ACHN (cell line): Measurements from ENCODE around the gene CPLX1.

Source experiments
- DNase-seq: peaks from one replicate; pipeline ENCODE4 v3.0.0-alpha.2; 2015
- in situ Hi-C: cut with HindIII; loops from 2 replicates; pipeline ENCODE4 v1.10.0; 2017; ENCODE audit warnings: low sequenced_read_pairs, low pct_ligation_motif_present, low pct_unique_long_range_greater_than_20kb

The CPLX1 gene

DNA sequence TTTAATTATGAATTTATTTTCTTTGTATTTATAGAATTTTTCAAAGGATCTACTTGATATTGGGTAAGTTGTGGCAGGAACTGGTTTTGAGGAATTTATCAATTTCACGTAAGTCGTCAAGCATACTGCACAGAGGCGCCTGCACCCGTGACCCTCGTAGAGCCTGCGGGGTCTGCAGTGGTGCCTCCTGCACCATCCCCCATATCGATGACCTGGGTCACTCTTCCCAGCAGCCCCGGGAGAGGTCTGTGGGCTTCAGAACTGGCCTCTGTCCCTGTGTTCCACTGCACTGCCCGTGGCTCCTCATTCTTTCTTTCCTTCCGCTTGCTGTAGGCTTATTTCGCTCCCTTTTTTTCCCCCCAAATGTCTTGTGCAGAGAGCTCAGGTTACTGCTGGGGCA lies 31.5 kb upstream of the CPLX1 start:
- no peak for DNase-seq
- in situ Hi-C loops, result no loop called here

DNA sequence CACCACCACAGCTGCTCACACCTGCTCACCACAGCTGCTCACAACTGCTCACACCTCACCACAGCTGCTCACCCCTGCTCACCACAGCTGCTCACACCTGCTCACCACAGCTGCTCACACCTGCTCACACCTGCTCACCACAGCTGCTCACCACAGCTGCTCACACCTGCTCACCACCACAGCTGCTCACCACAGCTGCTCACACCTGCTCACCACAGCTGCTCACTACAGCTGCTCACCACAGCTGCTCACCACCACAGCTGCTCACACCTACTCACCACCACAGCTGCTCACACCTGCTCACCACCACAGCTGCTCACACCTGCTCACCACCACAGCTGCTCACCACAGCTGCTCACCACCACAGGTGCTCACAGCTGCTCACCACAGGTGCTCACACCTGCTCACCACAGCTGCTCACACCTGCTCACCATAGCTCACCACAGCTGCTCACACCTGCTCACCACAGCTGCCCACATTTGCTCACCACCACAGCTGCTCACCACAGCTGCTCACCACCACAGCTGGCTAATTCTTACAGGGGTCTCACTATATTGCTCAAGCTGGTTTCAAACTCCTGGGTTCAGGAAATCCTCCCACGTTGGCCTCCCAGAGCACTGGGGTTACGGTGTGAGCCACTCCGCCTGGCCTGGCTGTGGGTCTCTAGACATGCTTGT lies 30.4 kb upstream of the CPLX1 start:
- in situ Hi-C loops, result no loop called here
- DNase-seq, result no peak

DNA sequence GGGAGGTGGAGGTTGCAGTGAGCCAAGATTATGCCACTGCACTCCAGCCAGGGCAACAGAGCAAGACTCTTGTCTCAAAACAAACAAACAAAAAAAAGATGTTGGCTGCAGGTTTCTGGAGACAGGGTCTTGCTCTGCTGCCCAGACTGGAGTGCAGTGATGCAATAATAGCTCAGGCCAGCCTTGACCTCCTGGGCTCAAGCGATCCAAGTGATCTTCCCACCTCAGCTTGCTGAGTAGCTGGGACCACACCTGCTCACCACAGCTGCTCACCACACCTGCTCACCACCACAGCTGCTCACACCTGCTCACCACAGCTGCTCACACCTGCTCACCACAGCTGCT lies 29.9 kb upstream of the CPLX1 start:
- no peak for DNase-seq
- in situ Hi-C loops, result no loop called here

DNA sequence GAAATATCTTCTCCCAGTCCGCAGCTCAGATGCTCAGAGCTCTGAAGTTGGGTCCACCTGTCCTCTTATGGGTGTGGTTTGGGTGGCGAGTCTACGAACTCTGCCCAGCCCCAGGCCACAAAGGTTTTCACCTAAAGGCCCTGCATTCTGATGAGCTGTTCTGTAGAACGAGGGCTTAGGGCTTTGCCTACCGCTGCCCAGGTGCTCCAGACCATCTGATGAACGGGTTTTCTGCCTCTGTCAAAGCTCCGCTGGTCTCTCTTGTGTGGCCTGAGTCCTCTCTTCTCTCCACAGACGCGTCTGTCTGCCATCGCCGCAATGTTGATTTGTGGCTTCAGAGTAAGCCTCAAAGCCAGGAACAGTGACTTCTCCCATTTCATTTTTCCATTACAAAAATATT lies 28.4 kb upstream of the CPLX1 start:
- in situ Hi-C loops, result no loop called here
- no peak for DNase-seq

DNA sequence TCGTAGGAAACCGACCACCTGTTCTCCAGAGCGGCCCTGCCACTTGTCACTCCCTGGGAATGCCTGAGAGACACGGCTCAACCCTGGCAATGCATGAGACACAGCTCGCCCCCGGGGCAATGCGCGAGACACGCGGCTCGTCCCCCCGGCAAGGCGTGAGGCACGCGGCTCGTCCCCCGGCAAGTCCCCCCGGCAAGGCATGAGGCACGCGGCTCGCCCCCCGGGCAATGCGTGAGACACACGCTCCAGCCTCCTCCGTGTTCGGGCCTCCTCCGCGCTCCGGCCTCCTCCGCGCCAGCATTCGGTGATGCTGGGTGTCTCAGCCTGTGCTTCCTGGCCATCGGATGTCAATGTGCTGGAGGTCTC lies 27.5 kb upstream of the CPLX1 start:
- in situ Hi-C loops, result no loop called here
- no peak for DNase-seq

DNA sequence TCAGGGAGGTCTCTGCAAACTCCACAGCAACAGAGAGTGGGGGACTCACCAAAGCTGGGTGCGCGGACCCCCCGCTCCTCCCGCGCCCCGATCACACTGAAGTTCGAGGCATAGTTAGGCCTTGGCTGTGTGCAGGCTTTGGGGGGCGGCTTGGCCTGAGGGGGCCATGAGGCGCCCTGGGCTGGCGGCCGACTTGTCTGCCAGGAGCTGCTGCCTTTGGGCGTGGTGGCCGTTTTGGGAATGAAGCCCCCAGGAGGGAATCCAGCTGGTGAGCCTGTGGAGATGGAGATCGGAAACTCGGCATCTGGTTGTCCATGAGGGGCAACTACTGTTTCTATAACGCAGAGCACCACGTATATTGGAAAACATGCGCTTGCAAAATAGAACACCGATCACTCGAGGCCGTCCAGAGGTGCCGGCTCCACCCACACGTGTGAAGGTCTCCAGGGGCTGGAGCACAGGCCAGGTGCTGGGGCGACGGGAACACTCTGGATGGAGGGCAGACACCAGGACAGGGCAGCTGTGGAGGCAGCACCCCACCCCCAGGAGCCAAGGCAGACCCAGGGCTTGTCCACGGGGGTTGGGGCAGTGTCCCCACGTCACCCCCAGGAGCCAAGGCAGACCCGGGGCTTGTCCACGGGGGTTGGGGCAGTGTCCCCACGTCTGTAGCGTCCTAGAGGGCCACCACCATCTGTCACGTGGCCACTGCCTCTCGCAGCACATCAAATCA lies 25.9 kb upstream of the CPLX1 start:
- in situ Hi-C loops, result no loop called here
- DNase-seq, result no peak

DNA sequence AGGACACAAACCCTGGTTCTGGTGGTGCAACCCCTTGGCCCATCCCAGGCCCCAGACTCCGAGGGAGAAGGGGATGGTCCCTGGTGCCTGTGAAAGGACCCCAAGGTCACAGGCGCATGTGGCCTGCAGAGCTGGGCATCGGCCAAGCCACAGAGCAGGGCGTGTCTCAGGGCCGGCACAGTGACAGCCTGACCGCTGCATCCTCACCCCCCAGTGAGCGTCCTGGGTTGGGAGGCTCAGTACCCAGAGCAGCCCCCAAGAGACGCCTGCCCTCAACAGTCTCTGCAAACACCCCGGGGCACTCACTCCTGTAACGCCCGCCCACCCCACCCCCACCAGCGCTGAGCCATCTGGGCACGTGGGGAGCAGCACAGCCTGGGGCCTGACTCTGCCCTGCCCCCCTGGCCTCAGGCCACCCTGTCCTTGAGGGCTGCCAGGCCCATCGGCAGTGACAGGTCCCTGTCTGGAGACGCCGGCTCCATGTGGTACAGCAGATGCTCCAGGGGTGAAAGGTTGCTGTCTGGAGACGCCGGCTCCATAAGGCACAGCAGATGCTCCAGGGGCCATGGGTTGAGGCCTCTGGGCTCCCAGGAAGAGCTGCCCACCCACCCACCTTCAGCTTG lies 24.5 kb upstream of the CPLX1 start:
- no peak for DNase-seq
- in situ Hi-C loops, result no loop called here

DNA sequence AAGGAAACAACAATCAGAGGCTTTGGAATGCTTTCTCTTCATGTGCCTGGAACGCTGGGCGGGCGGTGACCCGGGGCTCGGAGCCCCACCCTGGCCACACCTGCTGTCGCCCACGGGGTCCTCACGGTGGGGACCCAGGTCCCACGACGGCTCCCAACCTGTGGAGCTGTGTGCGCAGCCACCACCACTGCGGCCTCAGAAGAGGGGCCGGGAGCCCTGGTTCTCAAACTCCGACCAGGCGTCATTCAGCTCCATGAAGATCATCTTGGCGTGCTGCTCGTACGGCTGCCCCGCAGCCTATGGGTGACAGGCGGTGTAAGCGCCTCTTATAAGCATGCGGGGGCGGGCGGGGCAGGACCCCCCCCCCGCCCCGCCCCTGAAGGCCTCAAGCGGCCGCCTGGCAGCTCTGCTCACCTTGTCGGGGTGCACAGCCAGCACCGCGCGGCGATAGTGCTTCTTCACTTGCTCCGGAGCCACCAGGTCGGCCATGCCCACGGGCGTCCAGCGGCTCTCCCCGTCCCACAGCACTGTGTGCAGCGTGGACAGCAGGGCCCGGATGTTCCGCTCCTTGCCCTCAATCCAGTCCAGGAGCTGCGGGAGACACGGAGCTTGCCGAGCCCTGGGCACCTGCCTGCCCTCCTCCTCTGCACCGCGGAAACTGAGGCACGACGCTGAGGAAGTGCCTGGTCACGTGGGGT lies 23.7 kb upstream of the CPLX1 start:
- no peak for DNase-seq
- in situ Hi-C loops, result no loop called here

DNA sequence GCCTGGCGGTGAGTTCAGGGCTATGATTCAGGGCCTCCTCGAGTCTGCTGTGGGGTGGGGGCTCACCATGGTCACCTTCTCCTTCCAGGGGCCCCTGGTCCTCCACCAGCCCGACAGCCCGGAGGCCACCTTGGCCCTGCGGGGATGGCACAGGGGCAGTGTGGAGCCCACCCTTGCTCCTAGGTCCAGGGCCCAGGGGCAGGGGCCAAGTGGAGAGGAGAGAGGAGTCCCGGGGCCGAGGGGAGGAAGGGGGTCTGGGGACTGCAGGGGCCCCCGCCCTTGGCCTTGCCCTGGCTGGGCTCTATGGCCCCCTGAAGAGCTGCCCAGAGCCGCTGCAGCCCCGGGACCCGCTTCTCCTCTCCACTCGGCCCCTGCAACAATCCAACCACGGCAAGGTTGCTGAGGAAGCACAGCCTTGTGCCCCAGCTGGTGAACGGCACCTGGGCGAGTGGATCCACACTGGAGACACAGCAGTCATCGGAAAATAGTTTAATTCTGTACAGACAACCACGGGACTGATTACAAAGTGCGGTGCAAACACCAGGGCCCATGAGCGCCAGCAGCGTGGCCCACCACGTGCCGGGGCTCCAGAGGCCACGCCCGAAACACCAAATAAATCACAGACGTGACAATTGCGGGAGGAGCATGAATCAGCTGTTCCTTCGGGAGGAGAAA lies 23.0 kb upstream of the CPLX1 start:
- no peak for DNase-seq
- in situ Hi-C loops, result no loop called here

DNA sequence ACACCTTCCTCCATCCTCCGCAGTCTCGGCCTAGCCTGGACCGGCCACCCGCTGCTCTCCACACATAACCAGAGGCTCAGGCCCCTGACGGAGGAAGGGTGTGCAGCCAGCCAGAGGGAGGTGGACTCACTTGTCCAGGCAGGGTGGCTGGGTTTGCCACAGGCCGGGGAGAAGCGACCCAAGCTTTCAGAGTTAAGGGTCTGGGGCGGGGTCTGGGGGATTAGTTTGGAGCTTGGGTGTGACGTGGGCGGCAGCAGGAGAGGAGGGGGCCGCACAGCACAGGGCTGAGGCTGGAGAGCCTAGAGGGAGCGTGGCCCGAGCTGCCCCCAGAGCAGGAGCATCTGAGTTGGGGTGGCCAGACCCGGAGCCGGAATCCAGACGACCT lies 22.4 kb upstream of the CPLX1 start:
- in situ Hi-C loops, result no loop called here
- DNase-seq, result no peak

DNA sequence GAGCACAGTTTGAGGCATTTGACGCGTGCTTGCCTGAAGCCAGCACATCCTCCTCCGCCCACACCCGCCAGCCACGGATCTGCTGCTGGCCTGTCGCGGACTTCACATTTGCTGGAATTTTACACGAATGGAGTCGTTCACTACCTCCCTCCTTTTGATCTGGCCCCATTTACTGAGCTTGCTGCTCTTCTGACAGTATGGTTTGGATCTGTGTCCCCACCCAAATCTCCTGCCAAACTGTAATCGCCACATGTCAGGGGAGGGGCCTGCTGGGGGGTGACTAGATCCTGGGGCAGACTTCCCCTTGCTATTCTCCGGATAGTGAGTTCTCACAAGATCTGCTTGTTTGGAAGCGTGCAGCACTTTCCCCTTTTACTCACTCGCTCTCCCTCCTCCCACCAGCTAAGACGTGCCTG lies 19.9 kb upstream of the CPLX1 start:
- no peak for DNase-seq
- in situ Hi-C loops, result no loop called here

DNA sequence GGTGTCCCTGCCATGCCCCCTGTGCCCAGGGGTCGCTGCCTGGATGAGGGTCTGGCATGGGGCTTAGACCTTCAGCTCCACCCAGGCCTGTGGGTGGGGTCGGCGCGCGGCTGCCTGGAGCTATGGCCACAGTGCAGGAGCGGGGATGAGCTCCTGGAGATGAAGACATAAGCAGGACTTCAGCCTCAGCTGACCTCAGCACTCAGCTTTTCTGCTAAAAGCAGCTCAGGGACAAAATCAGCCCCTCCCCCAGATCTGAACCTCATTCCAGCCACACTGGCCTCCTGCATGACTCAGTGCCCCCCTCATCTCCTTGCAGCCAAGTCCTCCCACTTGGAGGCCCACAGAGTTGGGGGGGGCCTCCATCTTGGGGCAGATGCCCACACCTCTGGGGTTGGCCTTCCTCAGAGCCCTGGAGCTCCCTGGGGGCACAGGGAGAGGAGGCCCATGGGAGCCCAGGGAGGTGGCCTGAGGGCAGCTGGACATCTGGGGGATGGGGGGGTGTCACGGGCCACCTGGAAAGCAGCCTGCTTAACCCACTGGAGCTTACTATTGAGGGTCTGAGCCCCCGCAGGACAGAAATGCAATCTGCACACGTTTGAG lies 19.4 kb upstream of the CPLX1 start:
- DNase-seq, result no peak
- in situ Hi-C loops, result no loop called here

DNA sequence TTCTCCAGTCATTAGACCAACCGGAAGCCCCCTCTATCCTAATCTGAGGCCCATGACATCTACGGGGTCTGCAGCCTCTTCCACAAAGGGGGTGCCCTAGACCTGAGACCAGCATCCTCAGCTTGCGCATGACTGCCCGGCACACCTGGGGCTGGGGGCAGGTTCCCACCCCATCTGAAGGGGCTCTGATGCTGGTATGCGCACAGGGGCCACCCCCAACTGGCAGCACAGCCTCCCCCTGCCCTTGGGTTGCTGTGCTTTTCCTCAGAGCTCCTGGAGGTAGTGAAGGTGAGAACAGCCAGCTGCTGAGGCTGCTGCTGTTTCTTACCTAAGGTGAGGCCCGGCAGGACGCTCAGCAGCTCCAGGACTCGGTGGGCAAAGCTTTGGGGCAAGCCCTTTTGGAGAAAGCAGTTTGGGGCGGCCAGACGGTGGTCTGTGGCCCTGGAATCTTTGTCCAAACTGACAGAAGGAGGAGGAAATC lies 18.9 kb upstream of the CPLX1 start:
- in situ Hi-C loops, result no loop called here
- DNase-seq, result no peak

DNA sequence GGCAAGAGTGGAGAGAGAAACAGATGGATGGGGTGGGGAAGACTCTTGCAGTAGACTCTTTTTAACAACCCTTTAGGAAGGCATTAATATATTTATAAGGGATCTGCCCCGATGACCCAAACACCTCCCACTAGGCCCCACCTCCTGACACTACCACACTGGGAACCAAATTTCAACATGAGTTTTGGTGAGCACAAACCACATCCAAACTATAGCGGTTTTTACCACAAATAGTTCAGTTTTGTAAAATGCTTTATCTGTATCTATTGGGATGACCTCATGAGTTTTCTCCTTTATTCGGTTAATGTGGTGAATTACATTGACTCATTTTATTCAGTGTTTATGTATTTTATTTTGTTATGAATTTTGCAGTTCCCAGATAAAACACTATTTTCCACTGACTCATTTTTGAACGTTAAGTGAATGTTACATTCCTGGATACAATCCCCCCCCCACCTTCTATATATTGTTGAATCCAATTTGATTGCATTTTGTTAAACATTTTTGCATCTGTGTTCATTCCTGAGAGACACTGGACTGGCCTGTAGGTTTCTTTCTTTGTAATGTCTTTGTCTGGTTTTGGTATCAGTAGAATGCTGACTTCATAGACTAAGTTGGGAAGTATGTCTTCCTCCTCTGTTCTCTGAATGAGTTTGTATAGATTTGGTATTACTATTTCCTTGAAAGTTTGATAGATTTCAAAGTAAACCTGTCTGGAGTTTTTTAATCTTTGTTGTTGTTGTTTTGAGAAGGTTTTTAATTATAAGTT lies 13.9 kb upstream of the CPLX1 start:
- no peak for DNase-seq
- in situ Hi-C loops, result no loop called here

DNA sequence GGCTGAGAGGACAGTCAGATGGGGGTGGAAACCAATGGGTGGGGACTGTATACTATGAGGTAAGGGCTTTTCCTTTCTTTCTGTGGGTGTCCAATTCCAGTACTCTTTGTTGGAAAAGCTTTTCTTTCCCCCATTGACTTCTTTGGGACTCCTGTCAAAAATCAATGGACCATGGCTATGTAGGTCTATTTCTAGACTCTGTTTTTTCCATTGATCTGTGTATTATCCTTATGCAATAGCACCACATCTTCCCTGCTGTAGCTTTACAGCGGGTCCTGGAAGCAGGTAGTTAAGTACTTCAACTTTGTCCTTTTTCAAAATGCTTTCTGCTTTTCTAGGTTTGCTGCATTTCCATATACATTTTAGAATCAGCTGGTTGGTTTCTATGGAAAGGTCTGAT lies 11.8 kb upstream of the CPLX1 start:
- in situ Hi-C loops, result no loop called here
- no peak for DNase-seq

DNA sequence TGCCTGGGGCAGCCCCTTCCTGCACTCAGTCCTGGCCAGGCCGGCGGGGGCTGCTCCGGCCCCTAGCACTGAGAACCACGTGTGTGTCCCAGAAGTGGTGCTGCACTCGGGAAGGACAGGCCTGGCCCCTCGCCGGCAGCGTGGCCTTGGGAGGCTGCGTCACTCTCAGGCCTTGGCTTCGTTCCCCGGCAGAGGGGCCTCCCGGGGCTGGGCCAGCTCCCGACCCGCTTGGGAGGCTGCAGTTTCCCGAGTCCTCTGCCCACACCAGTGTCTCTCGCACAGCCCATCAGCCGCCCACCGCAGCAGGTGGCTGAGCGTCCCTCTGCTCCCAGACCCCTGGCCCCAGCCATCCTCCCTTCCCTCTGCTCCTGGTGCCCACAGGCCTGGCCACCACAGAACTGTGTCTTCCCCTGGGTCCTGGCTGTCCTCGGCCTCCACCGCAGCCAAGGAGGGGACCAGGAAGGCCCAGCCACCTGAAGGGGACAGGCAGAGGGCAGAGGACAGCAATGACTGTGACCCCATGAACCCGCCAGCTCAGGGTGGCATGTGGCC lies 10.9 kb upstream of the CPLX1 start:
- DNase-seq, result no peak
- in situ Hi-C loops, result no loop called here

DNA sequence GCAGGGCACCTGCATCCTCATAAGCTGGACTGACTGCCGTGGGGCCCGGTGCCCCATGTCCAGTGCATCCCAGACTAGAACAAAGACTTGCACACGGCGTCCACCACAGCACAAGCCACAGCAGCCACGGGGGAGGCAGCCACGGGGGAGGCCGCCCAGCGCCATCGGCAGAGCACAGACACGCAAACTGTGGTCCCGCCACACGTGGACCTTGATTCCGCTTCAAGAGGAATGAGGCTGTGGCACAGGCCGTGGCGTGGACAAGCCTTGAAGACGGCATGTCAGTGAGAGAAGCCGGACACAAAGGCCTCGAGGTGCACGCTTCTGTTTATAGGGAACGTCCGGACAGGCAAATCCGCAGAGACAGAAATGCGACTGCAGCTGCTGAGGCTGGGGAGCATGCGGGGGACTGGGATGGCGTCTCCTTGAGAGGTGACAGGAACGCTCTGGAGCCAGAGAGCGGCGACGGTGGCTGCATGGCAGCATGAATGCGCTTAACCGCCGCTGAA lies 10.1 kb upstream of the CPLX1 start:
- no peak for DNase-seq
- in situ Hi-C loops, result no loop called here
